HG03521 (cell line): ENCODE data around the gene LFNG.
"Not testable (repeated sequence)": the region's sequence is repeated elsewhere in the genome, so short reads cannot be mapped to it uniquely, and the experiment has no call there.

Experiments used
- ATAC-seq: cut with Tn5 transposase; IDR thresholded peaks from one replicate; pipeline ENCODE4 v1.9.1; 2021; ENCODE audit warnings: mild to moderate bottlenecking, moderate library complexity; ENCODE audit not compliant: unreplicated experiment

The LFNG gene

DNA sequence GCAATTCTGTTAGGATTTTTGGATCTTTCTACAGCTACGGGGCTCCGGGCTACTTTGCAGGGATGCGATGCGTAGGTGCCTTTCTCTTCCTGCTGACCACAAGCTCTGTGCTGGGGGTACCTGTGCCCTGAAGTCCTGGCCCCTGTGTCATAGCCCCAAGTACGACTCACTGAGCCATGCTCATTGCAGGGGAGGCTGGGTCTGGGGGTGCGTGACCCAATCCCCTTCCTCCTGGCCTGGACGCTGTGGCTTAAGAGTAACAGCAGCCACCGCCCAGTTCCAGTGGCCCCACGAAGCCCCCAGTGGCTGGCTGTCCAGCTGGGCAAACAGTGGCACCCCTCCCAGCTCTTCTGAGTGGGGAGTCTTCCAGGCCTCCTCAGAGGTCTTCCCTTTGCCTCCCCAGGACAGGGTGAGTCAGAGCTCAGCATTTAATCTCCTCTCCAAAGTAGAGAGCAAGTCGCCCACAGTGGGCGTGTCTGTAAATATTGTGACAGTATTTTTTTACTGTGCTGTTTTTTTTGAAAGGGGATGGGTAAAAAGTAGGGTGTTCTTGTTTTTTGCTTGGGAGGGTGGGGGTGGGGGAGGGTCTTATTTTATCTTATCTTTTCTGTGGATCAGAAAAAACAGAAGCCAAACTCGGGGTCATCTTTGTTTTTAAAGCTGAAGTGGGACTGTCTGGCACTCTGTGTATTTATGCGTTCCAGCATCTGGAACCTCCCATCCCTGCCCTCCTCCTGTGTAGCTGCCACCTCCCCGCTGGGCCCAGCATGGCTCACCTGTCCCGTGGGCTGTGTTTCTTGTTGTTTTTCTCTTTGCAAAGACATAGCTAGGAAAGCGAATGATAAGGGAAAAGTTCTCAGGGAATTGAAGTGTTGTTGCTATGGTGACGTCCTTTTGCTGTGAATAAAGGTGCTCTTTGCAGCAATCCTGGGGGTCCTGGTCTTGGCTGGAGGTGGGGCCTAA lies 8.2 kb downstream of the LFNG start:
- no peak for ATAC-seq

DNA sequence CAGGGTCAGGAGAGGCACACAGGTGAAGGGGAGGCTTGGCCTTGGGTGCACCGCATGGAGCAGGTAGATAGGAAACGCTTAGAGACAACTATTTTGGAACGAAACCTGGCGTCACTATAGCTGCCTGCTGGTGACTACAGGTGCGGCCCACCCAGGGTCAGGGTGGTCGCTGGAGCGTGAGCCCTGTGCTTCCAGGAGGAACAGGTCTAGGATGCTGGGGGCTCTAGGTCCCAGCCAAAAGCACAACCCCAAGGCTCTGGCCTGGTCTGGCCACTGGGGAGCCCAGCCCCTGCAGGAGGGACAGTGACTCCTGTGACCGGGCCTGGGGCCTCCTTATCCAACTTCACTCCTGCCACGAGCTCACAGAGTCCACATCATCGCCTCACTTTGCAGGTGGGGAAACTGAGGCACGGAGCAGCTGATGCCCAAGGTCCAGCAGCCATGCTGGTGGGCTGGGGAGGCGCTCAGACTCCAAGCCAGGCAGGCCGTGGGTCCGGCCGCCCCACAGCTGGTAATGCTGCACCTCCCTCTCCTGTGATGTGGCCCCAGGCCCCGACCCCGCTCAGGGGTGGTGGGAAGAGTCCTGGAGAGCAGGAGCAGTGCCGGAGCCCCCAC lies 9.0 kb downstream of the LFNG start:
- no peak for ATAC-seq

DNA sequence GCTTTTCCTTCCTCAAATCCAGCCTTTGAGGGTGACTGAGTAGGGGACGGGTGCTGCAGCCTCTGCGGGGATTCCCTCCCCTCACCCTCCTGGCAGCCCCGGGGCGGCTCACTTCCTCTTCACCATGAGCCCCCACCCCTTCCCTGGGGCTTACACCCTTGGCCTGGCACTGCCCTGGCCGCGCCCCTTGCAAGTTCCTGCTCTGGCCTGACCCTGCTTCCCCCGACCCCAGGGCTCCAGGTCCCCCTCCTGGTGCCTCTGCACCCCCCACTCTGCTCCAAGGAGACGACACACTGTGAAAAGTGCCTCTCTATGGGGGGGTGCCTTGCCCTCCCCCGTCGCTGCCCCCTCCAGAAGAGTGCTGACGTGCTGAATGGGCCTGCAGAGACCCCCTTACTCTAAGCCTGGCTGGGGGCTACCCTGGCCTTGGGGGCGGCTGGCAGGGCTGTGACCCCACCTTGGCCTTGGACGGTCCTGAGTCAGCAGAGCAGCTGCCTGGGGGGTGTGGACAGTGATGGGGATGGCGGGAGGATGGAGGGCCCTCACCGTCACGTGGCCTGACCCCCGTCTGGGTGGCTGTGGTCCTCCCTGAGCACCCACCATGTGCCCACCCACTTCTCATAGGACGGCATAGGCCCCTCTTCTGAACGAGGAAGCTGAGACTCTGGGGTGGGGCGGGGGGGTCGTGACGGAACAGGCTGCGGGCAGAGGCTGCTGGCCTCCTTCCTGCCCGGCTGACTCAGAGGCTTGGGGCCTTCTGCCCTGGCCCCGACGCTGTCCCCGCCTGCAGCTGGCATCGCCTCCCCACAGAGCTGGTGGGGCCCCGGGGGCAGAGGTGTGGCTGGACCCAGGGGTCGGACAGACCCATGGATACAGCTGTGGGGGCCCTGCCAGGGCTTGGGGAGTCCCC lies 9.8 kb downstream of the LFNG start:
- no peak for ATAC-seq

DNA sequence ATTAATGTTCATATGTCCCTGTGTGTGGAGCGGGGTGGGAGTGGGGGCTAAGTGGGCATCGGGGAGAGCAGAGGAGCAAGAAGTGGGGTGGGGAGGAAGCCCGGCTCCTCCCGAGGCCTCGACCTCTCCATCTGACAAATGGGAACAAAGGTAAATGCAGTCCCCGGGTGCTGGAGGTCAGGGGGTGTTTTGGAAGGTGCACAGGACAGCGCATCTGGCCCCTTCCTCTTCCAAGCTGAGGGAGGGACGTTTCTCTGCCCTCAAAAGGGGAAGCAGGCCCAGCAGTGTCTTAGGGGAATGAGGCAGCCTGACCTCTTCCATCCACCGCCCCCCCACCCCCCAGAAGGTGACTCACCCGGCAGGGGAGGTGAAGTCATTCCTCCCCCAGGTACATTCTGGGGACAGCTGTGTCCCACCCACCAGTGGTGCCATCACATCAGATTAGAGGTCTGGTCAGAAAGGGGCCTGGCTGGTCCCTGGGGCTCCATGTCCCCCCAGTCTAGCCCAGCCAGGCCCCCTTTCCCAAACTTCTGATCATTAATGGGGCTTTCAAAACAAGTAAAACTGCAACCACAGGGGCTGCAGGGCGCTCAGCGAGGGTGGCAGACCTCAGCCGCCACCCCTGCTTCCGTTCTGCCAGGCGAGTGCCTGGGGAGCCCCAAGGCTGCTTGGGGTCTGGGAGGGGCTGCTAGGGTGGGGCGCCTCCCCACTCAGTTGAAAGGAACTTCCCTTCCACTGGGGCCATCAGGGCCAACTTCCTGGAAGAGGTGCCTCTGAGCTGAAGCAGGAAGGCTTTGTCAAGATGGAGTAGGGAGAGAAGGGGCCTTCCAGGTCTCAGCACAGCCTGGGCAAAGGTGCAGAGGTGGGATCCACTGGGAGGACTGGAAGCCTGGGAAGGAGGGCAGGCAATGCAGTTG lies 10.8 kb downstream of the LFNG start:
- ATAC-seq, result no peak

DNA sequence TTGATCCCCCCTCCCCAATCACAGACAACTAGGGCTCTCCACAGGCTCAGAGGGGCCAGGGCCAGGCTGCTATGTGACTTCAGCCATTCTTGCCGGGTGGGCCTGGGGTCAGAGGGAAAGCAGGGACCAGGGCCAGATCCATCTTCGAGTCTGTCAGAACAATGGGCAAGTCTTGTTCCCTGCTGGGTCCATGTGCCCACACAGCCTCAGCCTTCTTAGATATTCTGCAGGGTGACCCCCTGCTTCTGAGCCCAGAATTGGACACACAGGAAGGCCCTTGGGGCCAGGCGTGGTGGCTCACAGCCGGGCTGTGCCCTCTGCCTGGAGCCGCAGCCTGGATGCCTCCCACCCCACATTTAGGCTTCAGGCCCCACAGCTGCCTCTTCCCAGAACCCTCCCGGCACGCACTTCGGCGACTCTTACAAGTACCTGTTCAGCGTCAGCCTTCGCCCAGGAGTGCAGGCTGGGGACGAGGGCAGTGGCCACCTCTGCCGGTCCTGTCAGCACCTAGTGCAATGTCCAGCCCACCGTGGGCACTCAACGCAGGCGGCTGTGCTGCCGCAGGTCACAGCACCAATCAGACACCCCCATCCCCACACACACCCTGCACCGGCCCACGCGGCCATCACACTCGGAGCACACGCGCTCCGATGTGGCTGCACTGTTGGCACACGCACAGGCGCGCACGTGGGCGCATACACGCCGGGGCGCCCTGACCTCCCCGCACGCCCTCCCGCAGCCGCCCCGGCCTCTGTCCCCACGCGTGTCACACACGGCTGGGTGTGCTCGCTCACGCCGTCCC lies 11.6 kb downstream of the LFNG start:
- ATAC-seq, result not testable (repeated sequence)

DNA sequence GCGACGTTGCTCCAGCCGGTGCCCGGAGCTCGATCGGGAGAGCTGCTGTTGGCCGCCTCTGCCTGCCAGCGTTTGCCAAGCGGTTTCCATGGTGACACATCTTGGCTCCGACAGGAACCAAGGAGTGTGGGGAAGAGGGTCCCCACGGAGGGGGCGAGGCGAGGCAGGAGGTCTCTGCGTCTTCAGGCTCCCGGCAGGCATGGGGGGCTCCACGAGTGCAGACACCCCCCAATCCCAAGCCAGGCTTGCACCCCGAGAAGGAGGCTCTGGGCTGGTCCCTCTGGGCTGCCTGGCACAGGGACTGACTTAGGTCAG lies 12.2 kb downstream of the LFNG start:
- not testable (repeated sequence) for ATAC-seq

DNA sequence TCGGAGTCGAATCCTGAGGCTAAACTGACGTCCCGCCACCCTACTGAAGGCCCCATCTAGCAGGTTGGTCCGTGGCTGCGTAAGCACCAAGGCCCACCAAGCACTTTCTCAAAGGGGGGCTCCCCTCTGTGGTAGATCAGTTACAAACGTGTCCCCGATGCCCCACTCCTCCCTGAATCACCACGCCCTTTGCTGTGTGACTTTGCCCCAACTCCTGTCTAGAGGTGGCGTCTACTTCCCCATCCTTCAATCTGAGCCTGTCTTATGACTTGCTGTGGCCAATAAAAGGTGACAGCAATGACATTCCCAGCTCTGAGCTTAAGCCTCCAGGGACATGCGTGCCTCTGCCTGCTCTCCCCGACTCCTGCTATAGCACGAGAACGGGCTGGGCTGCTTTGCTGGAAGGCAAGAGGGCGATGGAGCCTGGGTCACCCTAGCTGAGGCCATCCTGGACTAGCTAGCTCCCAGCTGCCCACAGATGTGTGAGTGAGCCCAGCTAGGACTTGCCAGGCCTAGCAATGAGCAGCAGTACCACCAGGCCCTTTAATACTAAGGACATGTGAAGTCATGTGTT lies 12.7 kb downstream of the LFNG start:
- not testable (repeated sequence) for ATAC-seq

DNA sequence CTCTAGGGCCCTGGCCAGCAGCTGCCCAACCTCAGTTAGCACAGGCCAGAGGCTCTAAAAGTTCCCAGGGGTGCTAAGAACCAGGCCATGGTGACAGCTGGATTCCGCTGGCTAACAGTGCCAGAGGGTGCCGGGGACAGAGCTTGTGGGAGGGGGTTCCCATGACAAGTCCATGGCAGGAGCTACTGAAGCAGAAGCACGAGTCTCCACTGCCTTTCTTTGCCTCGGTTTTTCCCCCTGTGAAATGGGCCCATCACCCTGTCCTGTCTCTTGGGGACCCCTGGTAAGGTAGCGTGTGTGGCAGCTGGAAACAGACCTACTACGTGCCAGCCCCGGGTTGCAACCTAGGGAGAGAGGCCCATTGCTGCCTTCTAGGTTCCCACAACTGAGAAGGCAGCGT lies 13.2 kb downstream of the LFNG start:
- not testable (repeated sequence) for ATAC-seq

DNA sequence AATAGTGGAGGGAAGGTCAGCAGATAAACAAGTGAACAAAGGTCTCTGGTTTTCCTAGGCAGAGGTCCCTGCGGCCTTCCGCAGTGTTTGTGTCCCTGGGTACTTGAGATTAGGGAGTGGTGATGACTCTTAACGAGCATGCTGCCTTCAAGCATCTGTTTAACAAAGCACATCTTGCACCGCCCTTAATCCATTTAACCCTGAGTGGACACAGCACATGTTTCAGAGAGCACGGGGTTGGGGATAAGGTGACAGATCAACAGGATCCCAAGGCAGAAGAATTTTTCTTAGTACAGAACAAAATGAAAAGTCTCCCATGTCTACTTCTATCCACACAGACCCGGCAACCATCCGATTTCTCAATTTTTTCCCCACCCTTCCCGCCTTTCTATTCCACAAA lies 14.0 kb downstream of the LFNG start:
- ATAC-seq, result not testable (repeated sequence)

DNA sequence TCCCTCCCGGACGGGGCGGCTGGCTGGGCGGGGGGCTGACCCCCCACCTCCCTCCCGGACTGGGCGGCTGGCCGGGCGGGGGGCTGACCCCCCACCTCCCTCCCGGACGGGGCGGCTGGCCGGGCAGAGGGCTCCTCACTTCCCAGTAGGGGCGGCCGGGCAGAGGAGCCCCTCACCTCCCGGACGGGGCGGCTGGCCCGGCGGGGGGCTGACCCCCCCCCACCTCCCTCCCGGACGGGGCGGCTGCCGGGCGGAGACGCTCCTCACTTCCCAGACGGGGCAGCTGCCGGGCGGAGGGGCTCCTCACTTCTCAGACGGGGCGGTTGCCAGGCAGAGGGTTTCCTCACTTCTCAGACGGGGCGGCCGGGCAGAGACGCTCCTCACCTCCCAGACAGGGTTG lies 14.6 kb downstream of the LFNG start:
- not testable (repeated sequence) for ATAC-seq

DNA sequence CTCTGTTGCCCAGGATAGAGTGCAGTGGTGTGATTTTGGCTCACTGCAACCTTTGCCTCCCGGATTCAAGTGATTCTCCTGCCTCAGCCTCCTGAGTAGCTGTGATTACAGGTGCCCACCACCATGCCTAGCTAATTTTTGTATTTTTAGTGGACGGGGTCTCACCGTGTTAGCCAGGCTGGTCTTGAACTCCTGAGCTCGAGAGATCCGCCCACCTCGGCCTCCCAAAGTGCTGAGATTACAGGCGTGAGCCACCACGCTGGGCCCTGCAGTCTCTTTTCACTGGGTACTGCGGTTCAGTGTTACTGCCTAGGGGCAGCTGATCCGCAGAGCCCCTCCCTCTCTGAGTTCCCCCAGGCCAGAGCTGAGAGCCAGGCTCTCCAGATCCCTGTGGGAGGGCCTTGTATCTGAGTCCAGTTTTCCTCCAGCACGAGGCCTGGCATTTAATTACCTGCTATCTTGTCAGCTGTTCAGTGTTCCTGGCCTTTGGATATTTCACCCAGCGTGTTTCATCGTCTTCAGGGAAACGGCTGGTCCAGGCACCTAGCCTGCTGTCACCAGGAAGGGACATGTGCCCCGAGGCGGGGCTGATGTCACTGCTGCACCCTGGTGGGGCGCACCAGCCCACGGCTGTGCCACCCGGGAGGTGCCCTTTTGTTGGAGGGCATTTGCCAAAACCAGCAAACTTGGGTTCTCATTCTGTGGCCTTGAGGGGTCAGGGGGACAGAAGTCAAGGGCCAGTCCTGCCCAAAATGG lies 16.5 kb downstream of the LFNG start:
- not testable (repeated sequence) for ATAC-seq

DNA sequence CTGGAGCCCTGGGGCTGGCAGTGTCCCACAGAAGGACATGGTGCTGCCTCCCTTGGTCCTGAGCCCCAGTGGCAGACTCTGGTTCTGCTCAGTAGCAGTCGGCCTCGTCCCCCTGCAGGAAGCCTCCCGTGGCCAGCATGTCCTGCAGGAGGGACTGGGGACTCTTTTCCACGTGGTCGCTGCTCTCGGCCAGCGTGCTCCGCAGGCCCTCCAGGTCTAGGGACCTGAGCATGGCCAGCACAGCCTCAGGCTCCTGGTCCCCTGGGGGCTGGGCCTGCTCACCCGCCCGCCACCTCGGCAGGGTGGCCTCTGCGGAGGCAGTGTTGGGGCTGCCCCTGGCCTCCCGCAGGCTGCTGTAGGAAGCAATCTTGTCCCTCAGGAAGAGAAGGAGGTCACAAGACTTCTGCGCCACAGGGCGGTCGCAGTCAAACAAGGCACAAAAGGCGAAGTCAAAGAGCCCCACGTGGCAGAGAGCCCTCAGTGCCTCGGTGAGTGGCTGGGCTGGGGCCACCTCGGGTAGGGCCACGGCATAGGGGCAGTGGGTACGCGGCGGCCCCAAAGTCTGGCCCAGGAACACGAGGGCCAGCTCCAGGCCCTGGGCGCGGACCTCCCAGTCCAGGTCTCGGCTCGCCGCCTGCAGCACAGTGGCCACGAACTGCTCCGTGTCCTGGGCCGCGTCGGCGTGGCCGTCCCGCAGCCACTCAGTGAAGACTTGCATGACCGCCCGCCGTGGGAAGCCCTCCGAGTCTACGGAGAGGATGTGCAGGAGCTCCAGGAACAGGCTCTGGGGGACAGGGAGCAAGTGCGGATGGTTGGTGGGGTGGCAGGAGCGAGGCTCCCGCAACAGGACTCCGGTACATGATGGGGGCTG lies 18.6 kb downstream of the LFNG start:
- ATAC-seq, result no peak

DNA sequence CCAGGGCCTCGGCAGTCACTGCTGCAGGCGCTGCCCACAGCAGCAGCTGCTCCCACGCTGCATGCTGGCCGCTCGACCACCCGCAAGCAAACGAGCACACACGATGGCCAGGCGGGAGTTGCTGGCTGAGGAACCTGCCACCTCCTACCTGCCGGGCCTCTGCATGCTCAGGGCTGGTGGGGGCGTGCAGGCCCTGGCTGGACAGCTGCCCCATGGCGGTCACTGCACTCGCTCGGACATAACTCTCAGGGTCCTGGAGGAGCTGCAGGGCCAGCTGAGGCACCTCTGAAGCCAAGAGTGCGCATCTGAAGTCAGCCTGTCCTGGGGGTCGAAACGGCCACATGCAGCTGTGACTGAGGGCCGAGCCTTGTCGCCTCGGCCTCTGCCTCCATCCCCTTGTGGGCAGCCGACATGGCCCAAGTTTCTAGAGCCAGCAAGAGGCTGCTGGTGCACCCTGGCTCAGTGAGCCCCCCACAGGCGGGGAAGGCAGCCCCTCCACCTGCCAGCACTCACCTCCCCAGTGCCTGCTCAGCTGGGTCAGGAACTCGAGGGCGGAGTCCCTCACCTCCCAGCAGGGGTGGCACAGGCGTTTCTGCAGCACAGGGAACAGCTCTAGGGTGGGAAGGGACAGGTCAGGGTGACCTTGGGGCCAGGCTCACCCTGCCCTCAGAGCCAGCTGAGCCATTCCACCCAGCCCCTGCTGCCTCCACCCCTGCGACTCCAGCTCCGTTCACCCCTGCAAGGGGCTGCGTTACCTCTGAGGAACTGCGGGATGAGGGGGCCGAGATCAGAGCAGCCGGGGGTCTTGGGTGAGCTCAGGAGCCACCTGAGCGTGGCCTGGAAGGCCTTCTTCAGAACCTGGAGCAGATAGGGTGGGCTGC lies 19.7 kb downstream of the LFNG start:
- no peak for ATAC-seq

DNA sequence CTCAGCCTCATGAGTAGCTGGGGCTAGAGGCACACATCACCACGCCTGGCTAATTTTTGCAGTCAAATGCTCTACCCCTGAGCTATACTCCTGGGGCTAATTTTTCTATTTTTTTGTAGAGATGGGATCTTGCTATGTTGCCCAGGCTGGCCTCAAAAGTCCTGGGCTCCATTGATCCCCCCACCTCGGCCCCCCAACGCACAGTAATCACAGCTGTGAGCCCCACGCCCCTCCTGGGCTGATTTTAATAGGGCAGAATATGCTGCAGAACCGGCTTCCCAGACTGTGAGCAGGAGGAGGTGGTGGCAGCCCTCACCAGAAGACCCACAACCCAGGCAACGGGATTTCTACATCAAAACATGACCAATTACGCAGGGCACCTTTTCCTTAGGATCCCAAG lies 20.6 kb downstream of the LFNG start:
- no peak for ATAC-seq

DNA sequence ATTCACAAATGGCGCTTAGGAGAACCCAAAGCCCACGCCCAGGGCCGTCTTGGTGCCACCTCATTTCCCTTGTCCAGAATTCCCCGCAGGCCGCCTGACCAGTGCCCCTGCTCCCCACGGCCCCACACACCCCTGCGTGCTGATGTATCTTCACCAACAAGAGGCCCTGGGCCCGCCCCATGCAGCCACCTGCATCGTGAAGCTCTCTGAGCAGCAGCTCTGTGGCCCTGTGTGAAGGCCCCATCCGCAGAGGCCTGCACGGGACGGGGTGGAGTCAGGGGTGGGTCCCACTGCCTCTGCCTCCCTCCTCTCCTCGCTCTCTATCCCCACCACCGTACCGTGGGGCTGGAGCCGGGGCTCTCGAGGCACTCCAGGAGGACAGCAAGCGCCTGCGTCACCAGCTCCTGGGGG lies 21.1 kb downstream of the LFNG start:
- ATAC-seq, result no peak

DNA sequence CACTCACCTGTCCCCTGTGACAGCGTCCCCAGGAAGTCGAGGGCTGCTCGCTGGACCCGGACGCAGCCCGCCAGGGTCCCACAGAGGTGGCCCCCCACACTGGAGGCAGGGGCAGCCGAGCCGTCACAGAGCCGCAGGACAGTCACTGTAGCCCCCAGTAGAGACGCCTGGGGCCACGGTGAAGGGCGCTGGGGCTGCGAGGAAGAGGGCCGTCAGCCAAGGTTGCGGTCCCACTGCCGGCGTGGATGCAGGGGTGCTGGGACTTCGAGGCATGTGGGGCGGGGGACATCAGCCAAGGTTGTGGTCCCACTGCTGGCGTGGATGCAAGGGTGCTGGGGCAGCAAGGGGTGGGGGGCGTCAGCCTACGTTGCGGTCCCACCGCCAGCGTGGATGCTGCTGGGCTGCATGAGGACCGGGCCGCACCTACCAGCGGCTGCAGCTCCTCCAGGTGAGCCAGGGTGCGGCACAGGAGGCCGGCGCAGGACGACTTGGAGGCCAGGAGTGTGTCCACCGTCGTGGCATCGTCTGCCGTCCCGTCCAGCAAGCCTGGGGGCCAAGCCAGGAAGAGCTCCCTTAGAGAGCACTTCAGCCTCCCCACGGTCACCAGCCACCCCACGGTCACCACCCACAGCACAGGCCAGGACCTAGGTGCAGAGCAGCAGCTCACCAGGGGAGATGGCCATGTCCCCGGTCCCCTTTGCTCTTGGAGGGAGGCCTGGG lies 21.9 kb downstream of the LFNG start:
- ATAC-seq, result no peak
